ENCODE results near the gene MYBPH.

DNA sequence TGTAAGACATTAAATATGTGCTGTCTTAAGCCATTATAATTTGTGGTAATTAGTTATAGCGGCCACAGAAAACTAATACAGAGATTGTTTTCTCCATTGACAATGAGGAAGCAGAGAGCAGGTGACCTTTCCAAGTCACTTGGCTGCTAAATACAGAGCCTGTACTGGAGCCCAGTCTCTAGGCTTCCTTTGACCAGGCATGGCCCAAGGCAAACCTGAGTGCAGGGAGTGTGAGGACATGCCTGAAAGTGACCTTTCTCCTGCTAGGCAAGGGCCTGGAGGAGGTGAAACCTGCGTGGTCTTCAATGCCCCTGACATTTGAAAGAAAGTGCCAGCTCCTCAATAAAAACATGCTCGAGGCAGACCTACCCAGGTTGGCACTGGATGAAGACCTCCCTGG is 23.4 kb upstream of the MYBPH start:
- TF ChIP-seq, protein P1, sequence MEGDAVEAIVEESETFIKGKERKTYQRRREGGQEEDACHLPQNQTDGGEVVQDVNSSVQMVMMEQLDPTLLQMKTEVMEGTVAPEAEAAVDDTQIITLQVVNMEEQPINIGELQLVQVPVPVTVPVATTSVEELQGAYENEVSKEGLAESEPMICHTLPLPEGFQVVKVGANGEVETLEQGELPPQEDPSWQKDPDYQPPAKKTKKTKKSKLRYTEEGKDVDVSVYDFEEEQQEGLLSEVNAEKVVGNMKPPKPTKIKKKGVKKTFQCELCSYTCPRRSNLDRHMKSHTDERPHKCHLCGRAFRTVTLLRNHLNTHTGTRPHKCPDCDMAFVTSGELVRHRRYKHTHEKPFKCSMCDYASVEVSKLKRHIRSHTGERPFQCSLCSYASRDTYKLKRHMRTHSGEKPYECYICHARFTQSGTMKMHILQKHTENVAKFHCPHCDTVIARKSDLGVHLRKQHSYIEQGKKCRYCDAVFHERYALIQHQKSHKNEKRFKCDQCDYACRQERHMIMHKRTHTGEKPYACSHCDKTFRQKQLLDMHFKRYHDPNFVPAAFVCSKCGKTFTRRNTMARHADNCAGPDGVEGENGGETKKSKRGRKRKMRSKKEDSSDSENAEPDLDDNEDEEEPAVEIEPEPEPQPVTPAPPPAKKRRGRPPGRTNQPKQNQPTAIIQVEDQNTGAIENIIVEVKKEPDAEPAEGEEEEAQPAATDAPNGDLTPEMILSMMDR (conservative IDR thresholded peaks at IDR 0.05; ENCODE audit: low read length): no peak
- TF ChIP-seq EZH2phosphoT487 (IDR thresholded peaks at IDR 0.05; ENCODE audit: borderline replicate concordance): no peak
